CD14-positive monocyte (primary cell): ENCODE measurements around the gene WNT10A. TPM values are rescaled to one million over a fixed set of nuclear protein-coding genes. Genes with fewer than 3 reads are reported as not detected.

Experiments
- DNase-seq, 3 donors: peaks; one replicate each; pipeline ENCODE4 v3.0.0-alpha.2; 2011 to 2022
- H2AFZ ChIP-seq: 2 replicates; pipeline ENCODE4 v1.6.0; 2012; ENCODE audit warnings: mild to moderate bottlenecking, low read depth, low read length, inconsistent platforms; ENCODE audit not compliant: insufficient read depth, poor library complexity, severe bottlenecking
- H3K27ac ChIP-seq, 2 donors: 1 replicate in 1 of 2; 2 replicates in 1 of 2; pipeline ENCODE4 v1.5.1; 2012 to 2013; ENCODE audit warnings: low read length in 2 of 2, control low read depth in 1 of 2, inconsistent platforms in 1 of 2, low read depth in 1 of 2, mild to moderate bottlenecking in 1 of 2
- H3K27me3 ChIP-seq, 2 donors: one replicate each; pipeline versions ENCODE4 v1.6.0 to v1.6.1; 2011 to 2013; ENCODE audit warnings: low read length in 2 of 2; ENCODE audit not compliant: control insufficient read depth in 2 of 2, insufficient read depth in 2 of 2
- H3K36me3 ChIP-seq, 2 donors: replicated peaks in 1 of 2; 1 replicate in 1 of 2; 2 replicates in 1 of 2; pipeline versions ENCODE4 v1.5.1 to v1.6.1; 2012 to 2013; ENCODE audit warnings: low read length in 2 of 2, control low read depth in 1 of 2, inconsistent platforms in 1 of 2, mild to moderate bottlenecking in 1 of 2; ENCODE audit not compliant: insufficient read depth in 2 of 2, control insufficient read depth in 1 of 2
- H3K4me1 ChIP-seq, 2 donors: 1 replicate in 1 of 2; 2 replicates in 1 of 2; pipeline versions ENCODE4 v1.5.1 to v1.6.1; 2012 to 2013; ENCODE audit warnings: low read length in 2 of 2, control low read depth in 1 of 2, inconsistent platforms in 1 of 2, mild to moderate bottlenecking in 1 of 2, moderate library complexity in 1 of 2; ENCODE audit not compliant: insufficient read depth in 2 of 2, control insufficient read depth in 1 of 2
- H3K4me2 ChIP-seq: replicated peaks from 2 replicates; pipeline ENCODE3; 2012; ENCODE audit warnings: low read length, moderate library complexity, mild to moderate bottlenecking; ENCODE audit not compliant: poor library complexity, severe bottlenecking; ENCODE audit errors: extremely low read depth
- H3K4me3 ChIP-seq, 3 experiments: fragments of 200-600 bp in 1 of 3; sonication (generic) in 1 of 3; replicated peaks in 1 of 3; 1 replicate in 2 of 3; 2 replicates in 1 of 3; pipeline ENCODE4 v1.5.1; 2011 to 2013; ENCODE audit warnings: low read length in 3 of 3, mild to moderate bottlenecking in 3 of 3, control low read depth in 2 of 3, low read depth in 2 of 3, inconsistent platforms in 1 of 3, moderate library complexity in 1 of 3
- H3K79me2 ChIP-seq: 2 replicates; pipeline ENCODE4 v1.6.0; 2012; ENCODE audit warnings: mild to moderate bottlenecking, control low read depth, inconsistent platforms, low read length, moderate library complexity; ENCODE audit not compliant: insufficient read depth
- H3K9ac ChIP-seq: 2 replicates; pipeline ENCODE4 v1.6.0; 2017; ENCODE audit warnings: low read length, mild to moderate bottlenecking; ENCODE audit not compliant: insufficient read depth, poor library complexity, severe bottlenecking
- H3K9me3 ChIP-seq, 2 donors: replicated peaks in 1 of 2; 1 replicate in 1 of 2; 2 replicates in 1 of 2; pipeline versions ENCODE4 v1.5.1 to v1.6.1; 2012 to 2013; ENCODE audit warnings: low read length in 2 of 2, control low read depth in 1 of 2; ENCODE audit not compliant: control insufficient read depth in 1 of 2, insufficient read depth in 1 of 2
- H4K20me1 ChIP-seq: 2 replicates; pipeline ENCODE4 v1.6.0; 2012; ENCODE audit warnings: mild to moderate bottlenecking, low read length, control low read depth, moderate library complexity; ENCODE audit not compliant: insufficient read depth
- H3K27ac Mint-ChIP-seq, 7 donors: one replicate each; pipeline ENCODE4 v1.8.0; 2020; ENCODE audit warnings: mild to moderate bottlenecking in 7 of 7, mixed read lengths in 7 of 7, moderate library complexity in 6 of 7, inconsistent platforms in 2 of 7
- H3K27me3 Mint-ChIP-seq, 3 donors: one replicate each; pipeline ENCODE4 v1.8.0; 2021 to 2022; ENCODE audit warnings: low read depth in 3 of 3, mild to moderate bottlenecking in 3 of 3, mixed read lengths in 3 of 3, moderate library complexity in 3 of 3, inconsistent platforms in 1 of 3
- H3K36me3 Mint-ChIP-seq, 2 donors: one replicate each; pipeline ENCODE4 v1.8.0; 2020; ENCODE audit warnings: mixed read lengths in 2 of 2, inconsistent platforms in 1 of 2, mild to moderate bottlenecking in 1 of 2
- H3K4me1 Mint-ChIP-seq: one replicate; pipeline ENCODE4 v1.8.0; 2020; ENCODE audit warnings: mild to moderate bottlenecking, mixed read lengths
- H3K4me3 Mint-ChIP-seq, 2 donors: one replicate each; pipeline ENCODE4 v1.8.0; 2020; ENCODE audit warnings: mild to moderate bottlenecking in 2 of 2, mixed read lengths in 2 of 2, moderate library complexity in 1 of 2
- H3K9me3 Mint-ChIP-seq, 7 donors: one replicate each; pipeline ENCODE4 v1.8.0; 2020 to 2022; ENCODE audit warnings: mixed read lengths in 7 of 7, mild to moderate bottlenecking in 6 of 7, moderate library complexity in 6 of 7, inconsistent platforms in 2 of 7
- CTCF ChIP-seq: fragments of 200-600 bp; IDR thresholded peaks from one replicate; pipeline ENCODE4 v1.8.0; 2022; ENCODE audit warnings: antibody characterized with exemption, mild to moderate bottlenecking
- WGBS: methylation state at CpG from one replicate; pipeline ENCODE4 v1.1.5; 2013; ENCODE audit warnings: missing lambda C conversion rate; ENCODE audit not compliant: insufficient coverage; 5-methylcytosine and 5-hydroxymethylcytosine counted together
- intact Hi-C, 2 donors: fragments of 100-400 bp; cut with micrococcal nuclease; formaldehyde crosslinking; loops; one replicate each; pipeline versions ENCODE4 v1.15.0 to v1.15.1; 2023
- polyA plus RNA-seq, 3 donors: library from polyadenylated mRNA; depleted of rRNA in 1 of 3; unstranded in 2 of 3; stranded (reverse) in 1 of 3; fragments of 300-500 nt in 2 of 3; fragments of >200 nt in 1 of 3; fragmentation: Illumina TruSeq in 2 of 3; gene quantifications; 1 replicate in 2 of 3; 2 replicates in 1 of 3; pipeline ENCODE4 v1.2.3, GENCODE V29; 2012 to 2021

Gene WNT10A
- polyA plus RNA-seq, 3 donors = 0.04 TPM; not detected in 2

DNA sequence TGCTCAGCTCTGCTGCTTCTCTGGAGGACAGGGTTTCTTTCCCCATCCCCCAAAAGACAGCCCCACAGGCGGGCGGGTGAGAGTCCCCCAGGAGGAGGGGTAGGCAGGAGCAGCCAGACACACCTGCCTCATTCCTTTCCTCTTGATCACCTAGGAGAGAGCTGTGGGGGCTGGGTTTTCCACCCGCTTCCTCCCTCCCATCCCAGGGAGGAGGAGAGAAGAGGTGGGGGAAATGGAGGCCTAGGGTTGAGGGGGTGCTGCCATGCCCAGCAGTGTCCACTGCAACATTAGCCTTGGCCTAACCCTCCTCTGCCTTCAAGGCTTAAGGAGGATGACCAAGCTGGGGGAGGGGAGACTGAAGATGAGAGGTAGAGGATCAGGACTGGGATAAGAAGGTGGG is 14.7 kb downstream of the WNT10A start:
- Histone ChIP-seq H3K79me2 (no peaks in the 10 kb centered on the region), H3K4me1 (peaks cover 9 to 34% of the 10 kb centered on the region in 2 donors), H3K27me3 (peaks cover 66 to 90% of the 10 kb centered on the region in 2 donors), H3K36me3 (no peaks in the 10 kb centered on the region), H3K4me2 (no peak overlapping the region), H4K20me1 (no peaks in the 10 kb centered on the region), H3K27ac (no peak overlapping the region), H3K9me3 (peaks cover 0 to 44% of the 10 kb centered on the region in 2 donors), H3K4me3 (no peak overlapping the region), H2AFZ (no peak overlapping the region), H3K9ac (no peak overlapping the region)
- DNase-seq = no peak
- no CpG with 5 or more reads among the region's 3 CpGs for WGBS
- peak overlapping the region in 1 of 2 donors; percentile 70 for H3K4me3 Mint-ChIP-seq
- no peak overlapping the region for H3K27ac Mint-ChIP-seq
- TF ChIP-seq CTCF = no peak
- intact Hi-C loops = no loop called here
- peaks cover 88 to 94% (median 90%) of the 10 kb centered on the region in 3 donors for H3K27me3 Mint-ChIP-seq
- H3K36me3 Mint-ChIP-seq = peaks cover 4 to 9% of the 10 kb centered on the region in 2 donors
- peaks cover 0 to 13% (median 2%) of the 10 kb centered on the region in 7 donors for H3K9me3 Mint-ChIP-seq
- peaks cover 26% of the 10 kb centered on the region for H3K4me1 Mint-ChIP-seq

DNA sequence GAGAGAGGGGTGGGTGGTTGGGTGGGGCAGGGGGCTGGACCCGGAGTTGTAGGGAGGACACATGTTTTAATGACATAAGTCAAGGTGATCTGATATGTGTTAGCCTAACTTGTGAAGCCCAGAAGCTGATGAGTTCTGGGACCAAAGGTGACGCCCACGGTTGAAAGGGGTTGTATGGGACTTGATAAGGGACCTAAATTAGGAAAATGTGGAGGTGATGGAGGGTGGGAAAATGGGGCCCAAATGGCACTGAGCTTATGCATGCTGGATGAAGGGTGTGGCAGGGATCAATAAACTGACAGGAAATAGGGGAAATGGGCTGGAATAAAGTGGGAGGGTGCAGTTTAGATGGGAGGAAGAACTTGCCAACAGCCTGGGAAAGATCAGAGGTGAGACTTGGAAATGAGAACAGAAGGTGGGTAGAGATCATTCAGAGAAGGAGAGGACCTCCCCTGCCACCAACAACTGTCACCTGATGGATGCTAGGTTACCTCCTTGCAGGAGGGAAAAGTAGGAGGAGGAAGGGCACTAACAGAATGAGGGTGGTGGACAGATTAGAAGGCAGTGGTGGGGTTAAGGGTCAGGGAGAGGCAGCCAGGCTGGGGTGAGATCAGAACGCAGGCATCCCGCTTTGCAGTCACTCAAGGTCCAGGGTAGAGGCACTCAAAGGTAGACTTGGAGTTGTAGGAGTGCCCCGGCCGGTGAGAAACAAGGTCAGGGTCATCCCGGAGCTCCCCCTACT is 15.3 kb downstream of the WNT10A start:
- H3K9ac ChIP-seq = no peak overlapping the region
- no peak for TF ChIP-seq CTCF
- H2AFZ ChIP-seq = no peak overlapping the region
- H3K4me3 ChIP-seq = no peak overlapping the region
- peaks cover 4 to 9% of the 10 kb centered on the region in 2 donors for H3K36me3 Mint-ChIP-seq
- H3K27ac ChIP-seq = no peak overlapping the region
- peaks cover 26% of the 10 kb centered on the region for H3K4me1 Mint-ChIP-seq
- H3K4me3 Mint-ChIP-seq = peak overlapping the region in 1 of 2 donors; percentile 70
- H3K4me2 ChIP-seq = no peak overlapping the region
- peaks cover 72 to 95% of the 10 kb centered on the region in 2 donors for H3K27me3 ChIP-seq
- peaks cover 91 to 95% (median 94%) of the 10 kb centered on the region in 3 donors for H3K27me3 Mint-ChIP-seq
- peaks cover 0 to 44% of the 10 kb centered on the region in 2 donors for H3K9me3 ChIP-seq
- 67% methylated on average over 3 of the region's 8 CpGs for WGBS
- no peak for DNase-seq
- H3K27ac Mint-ChIP-seq = peak overlapping the region in 2 of 7 donors; percentile 26 to 61
- H3K4me1 ChIP-seq = peaks cover 9 to 34% of the 10 kb centered on the region in 2 donors
- H3K9me3 Mint-ChIP-seq = peaks cover 0 to 13% (median 2%) of the 10 kb centered on the region in 7 donors
- H3K36me3 ChIP-seq = no peaks in the 10 kb centered on the region
- H4K20me1 ChIP-seq = no peaks in the 10 kb centered on the region
- intact Hi-C loops = loop anchor here in 1 of 2 donors (2.0 kb wide), 1 partner anchor 19 kb away; no protein-coding TSS in a partner anchor
- H3K79me2 ChIP-seq = no peaks in the 10 kb centered on the region
